Raji (cell line): ENCODE measurements around the gene TTLL9.

Experiments
- POLR2A ChIP-seq: IDR thresholded peaks from 2 replicates; pipeline ENCODE4 v1.6.1; 2011; ENCODE audit warnings: low read depth, low read length, control low read depth; ENCODE audit not compliant: insufficient read depth

Gene TTLL9

DNA sequence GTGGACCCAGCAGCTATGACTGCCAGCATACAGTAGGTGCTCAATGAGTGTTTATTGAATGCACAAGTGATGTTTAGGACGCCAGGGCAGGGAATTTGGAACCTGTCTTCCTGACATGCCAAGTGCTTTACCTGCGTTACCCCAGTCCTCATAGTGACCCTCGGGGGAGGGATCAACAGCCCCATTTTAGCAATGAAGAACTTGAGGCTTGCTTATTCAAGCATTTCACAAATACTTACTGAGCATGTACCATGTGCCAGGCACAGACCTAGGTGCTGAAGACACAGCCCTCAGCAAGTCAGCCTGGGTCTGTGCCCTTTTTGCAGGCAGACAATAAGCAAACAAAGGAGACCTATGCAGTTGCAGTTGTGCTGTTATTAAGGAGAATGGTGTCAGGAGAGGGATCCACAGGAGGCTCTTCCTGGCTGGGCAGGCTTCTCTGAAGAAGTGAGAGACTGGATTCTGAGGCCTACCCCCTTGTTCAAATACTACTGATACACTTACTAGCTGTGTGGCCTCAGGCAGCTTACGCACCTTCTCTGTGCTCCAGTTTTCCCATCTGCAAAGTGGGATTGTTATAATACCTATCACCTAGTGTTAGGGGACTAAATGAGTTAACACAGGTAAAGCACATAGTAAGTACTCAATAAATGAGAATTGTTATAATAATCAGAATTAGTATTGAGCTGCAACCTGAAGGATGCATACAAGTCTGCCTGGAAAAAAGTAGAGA lies 39.8 kb downstream of the TTLL9 start:
- TF ChIP-seq POLR2A = no peak

DNA sequence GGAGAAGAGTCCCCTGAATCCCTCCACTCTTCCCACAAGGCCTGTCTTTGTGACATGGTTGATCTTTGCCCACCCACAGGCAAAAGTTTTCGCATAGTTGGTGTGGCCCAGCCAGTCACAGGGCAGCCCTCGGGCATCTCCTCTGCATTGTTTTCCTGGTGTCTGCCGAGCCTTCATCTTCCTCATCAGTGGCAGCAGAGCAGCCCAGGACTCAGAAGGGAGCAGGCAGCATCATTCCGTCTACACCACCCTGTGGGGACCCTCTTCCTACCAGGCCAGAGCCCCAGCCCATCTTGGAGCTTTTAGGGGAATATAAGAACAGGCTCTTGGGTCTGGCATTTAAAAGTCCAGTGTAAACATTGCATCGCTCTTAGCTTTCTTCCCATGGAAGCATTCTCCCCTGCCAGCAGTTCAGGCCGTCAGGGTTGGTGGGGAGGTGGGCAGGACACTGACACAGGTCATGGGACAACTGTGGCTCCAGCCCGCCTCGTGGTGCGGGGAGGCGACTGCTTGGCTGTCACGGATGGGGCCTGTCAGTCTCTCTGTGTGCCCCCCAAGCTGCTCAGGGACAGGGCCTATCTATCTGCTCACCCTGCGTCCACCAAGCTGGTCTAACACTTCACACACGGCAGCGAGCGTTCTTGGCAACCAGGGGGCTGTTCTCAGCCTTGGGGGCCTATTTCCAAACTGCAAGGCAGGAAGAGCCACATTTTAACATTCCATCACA lies 43.2 kb downstream of the TTLL9 start:
- TF ChIP-seq POLR2A = no peak

- TF ChIP-seq POLR2A = no peak
Observed at GRCh38 chr20:31914170-31914569, 43.7 kb downstream of the TTLL9 start.

- no peak for TF ChIP-seq POLR2A
Observed at GRCh38 chr20:31915491-31916280, 45.3 kb downstream of the TTLL9 start.

DNA sequence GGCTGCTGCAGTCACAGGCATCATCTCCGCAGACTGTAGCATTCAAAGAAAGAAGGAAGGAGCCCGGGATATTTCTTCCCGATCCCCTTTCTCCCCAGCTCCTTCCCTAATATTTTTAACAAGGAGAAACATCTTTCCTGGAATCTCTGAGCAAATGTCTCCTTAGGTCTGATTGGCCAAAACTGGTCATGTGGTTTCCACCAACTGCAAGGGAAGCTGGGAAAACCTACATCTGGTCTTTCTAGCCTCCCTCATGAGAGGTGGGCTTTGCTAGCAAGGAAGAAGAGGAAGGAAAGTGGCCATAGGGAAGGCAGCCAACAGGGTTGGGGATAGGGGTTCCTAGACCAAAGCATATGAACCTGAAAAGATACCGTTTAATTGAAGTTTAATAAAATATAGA lies 46.3 kb downstream of the TTLL9 start:
- no peak for TF ChIP-seq POLR2A

DNA sequence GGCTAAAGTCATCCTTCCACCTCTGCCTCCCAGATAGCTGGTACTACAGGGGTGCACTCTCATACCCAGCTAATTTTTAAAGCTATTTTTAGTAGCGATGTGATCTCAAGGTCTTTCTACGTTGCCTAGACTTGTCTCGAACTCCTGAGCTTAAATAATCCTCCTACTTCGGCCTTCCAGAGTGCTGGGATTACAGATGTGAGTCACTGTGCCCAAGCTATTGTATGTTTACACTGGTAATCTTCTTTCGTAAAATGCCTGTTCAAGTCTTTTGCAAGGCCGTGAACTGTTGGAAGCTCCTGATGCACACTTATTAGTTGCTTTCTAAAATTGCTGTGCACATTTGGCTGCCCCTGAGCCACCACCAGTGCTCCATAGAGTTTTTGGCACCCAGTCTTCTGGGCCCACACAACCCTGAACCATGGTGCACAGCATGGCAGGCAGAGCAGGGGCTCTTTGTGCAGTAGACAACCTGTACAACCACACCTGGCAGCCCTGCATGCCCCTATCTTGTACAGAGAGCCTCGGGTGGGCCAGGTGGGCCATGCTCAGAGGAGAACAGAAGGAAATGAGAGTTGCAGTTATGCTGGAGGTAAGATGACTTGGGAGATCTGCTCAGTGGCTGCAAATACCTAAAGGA lies 48.2 kb downstream of the TTLL9 start:
- no peak for TF ChIP-seq POLR2A

GRCh38 chr20:31919410-31920155 lies 49.1 kb downstream of the TTLL9 start:
- no peak for TF ChIP-seq POLR2A

GRCh38 chr20:31920275-31920855 lies 49.9 kb downstream of the TTLL9 start:
- no peak for TF ChIP-seq POLR2A

GRCh38 chr20:31922181-31922580 lies 51.7 kb downstream of the TTLL9 start:
- TF ChIP-seq POLR2A = no peak

DNA sequence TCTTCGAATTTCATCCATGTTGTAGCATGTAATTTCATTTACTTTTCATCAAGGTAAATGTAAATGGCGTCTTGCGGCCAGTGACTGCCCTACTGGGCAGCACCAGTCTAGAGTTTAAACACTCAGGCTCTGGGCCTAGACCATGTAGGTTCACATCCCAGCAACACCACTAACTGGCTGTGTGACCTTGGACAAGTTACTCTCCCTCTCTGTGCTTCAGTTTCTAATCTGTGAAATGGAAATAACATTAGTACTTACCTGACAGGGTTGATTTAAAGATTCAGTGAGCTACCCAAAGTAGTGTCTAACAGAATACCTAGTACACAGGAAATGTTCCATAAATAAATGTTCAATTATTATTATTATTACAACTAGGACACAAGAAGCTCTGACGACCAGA lies 52.2 kb downstream of the TTLL9 start:
- TF ChIP-seq POLR2A = no peak

DNA sequence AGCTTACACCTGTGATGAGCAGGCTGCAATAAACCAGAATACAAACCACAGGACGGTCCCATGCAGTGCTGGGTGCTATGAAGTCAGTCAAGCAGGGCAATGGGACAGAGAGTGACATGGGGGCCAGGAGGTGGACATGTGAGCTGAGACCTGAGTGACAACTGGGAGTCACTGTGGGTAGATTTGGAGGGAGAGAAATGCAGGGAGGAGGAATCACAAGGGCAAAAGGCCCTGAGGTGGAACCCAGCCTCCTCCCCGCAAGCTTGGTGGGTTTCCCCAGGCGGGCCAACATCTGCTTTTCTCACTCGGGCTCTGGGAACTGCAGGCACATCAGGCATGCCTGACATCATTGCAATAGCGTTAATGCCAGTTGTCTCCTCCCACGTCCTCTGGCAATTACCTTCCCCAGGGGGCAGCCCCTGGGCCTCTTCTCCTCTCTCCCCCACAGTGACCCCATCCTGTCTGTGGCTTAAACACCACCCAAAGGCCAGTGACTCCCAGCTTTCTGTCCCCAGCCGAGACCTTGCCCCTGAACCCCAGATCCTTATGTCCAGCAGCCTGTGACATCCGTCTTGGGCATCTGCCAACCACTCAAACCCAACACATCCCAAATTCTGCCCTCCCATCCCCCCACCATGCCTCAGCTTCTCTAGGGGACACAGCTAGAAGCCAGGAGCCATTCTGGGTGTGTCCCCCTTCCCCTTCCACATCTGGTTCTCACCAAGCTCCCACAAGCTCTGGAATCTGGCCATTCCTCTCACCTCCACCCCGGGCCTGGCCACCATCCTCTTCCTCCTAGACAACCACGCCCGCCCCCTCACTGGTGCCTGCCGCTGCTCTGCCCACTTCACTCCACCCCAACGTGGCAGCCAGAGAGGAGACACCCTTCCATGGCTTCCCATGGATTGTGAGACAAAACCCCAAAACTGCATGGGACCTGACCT lies 53.2 kb downstream of the TTLL9 start:
- no peak for TF ChIP-seq POLR2A

GRCh38 chr20:31924561-31924960 lies 54.1 kb downstream of the TTLL9 start:
- no peak for TF ChIP-seq POLR2A

DNA sequence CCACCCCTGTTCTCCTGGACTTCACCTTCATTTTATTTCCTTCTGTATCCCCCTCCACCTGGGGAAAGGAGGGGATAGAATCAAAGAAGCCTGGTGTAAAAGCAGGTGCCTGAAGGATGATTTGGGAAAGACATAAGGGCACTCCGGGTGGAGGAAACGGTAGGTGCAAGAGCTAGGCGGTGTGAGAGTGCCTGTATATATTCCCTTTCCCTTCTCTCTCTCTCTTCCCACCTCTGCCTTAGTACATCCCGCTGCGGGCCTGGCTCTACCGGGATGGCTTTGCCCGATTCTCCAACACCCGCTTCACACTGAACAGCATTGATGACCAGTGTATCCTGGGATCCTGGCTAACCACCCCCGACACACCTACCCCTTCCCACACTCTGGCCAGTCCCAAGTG lies 55.2 kb downstream of the TTLL9 start:
- no peak for TF ChIP-seq POLR2A
